Measurements from ENCODE around the gene FAM8A1.
"Not testable (repeated sequence)": the region's sequence is repeated elsewhere in the genome, so short reads cannot be mapped to it uniquely, and the experiment has no call there.

FAM8A1 gene

GRCh38 chr6:17585766-17586490 lies 14.2 kb upstream of the FAM8A1 start:
- ATAC-seq (replicated peaks; ENCODE audit: extremely low read depth, poor library complexity, severe bottlenecking) (no peak), DNase-seq (ENCODE audit: low spot score in 2 of 2) (no peak)
- Mint-ChIP-seq H3K27me3 (no peaks in the 10 kb centered on the region), H3K27ac (ENCODE audit: low read depth) (no peak overlapping the region), H3K4me1 (peaks cover 7% of the 10 kb centered on the region), H3K36me3 (ENCODE audit: insufficient read depth) (no peaks in the 10 kb centered on the region), H3K9me3 (no peaks in the 10 kb centered on the region), H3K4me3 (no peak overlapping the region)

- not testable (repeated sequence) for H3K36me3 Mint-ChIP-seq (ENCODE audit: insufficient read depth); ATAC-seq (replicated peaks; ENCODE audit: extremely low read depth, poor library complexity, severe bottlenecking); H3K4me1 Mint-ChIP-seq; DNase-seq (ENCODE audit: low spot score in 2 of 2); H3K27me3 Mint-ChIP-seq; H3K27ac Mint-ChIP-seq (ENCODE audit: low read depth); H3K9me3 Mint-ChIP-seq; H3K4me3 Mint-ChIP-seq
Measured at GRCh38 chr6:17586623-17587022, 13.5 kb upstream of the FAM8A1 start.

GRCh38 chr6:17588011-17588410 lies 12.1 kb upstream of the FAM8A1 start:
- H3K27ac Mint-ChIP-seq (ENCODE audit: low read depth): no peak overlapping the region
- no peaks in the 10 kb centered on the region for H3K27me3 Mint-ChIP-seq
- no peak overlapping the region for H3K4me3 Mint-ChIP-seq
- no peak for ATAC-seq (replicated peaks; ENCODE audit: extremely low read depth, poor library complexity, severe bottlenecking)
- no peaks in the 10 kb centered on the region for H3K9me3 Mint-ChIP-seq
- H3K4me1 Mint-ChIP-seq: peaks cover 7% of the 10 kb centered on the region
- DNase-seq (ENCODE audit: low spot score in 2 of 2): no peak
- H3K36me3 Mint-ChIP-seq (ENCODE audit: insufficient read depth): no peaks in the 10 kb centered on the region

GRCh38 chr6:17589406-17590096 lies 10.6 kb upstream of the FAM8A1 start:
- Mint-ChIP-seq H3K27me3 (no peaks in the 10 kb centered on the region), H3K36me3 (ENCODE audit: insufficient read depth) (no peaks in the 10 kb centered on the region), H3K4me1 (peaks cover 7% of the 10 kb centered on the region), H3K4me3 (no peak overlapping the region), H3K27ac (ENCODE audit: low read depth) (no peak overlapping the region), H3K9me3 (no peaks in the 10 kb centered on the region)
- ATAC-seq (replicated peaks; ENCODE audit: extremely low read depth, poor library complexity, severe bottlenecking): peak; percentile 91
- DNase-seq (ENCODE audit: low spot score in 2 of 2): no peak

- DNase-seq (ENCODE audit: low spot score in 2 of 2) (no peak), ATAC-seq (replicated peaks; ENCODE audit: extremely low read depth, poor library complexity, severe bottlenecking) (no peak)
- H3K9me3 Mint-ChIP-seq: no peaks in the 10 kb centered on the region
- H3K27ac Mint-ChIP-seq (ENCODE audit: low read depth): no peak overlapping the region
- H3K4me1 Mint-ChIP-seq: peaks cover 7% of the 10 kb centered on the region
- H3K36me3 Mint-ChIP-seq (ENCODE audit: insufficient read depth): no peaks in the 10 kb centered on the region
- no peaks in the 10 kb centered on the region for H3K27me3 Mint-ChIP-seq
- no peak overlapping the region for H3K4me3 Mint-ChIP-seq
Measured at GRCh38 chr6:17591287-17591686, 8.8 kb upstream of the FAM8A1 start.

GRCh38 chr6:17593246-17593645 lies 6.9 kb upstream of the FAM8A1 start:
- Mint-ChIP-seq H3K27ac (ENCODE audit: low read depth) (no peak overlapping the region), H3K4me1 (peaks cover 7% of the 10 kb centered on the region), H3K4me3 (no peak overlapping the region), H3K36me3 (ENCODE audit: insufficient read depth) (no peaks in the 10 kb centered on the region), H3K27me3 (no peaks in the 10 kb centered on the region), H3K9me3 (no peaks in the 10 kb centered on the region)
- DNase-seq (ENCODE audit: low spot score in 2 of 2): no peak
- no peak for ATAC-seq (replicated peaks; ENCODE audit: extremely low read depth, poor library complexity, severe bottlenecking)

GRCh38 chr6:17596085-17596484 lies 4.0 kb upstream of the FAM8A1 start:
- H3K36me3 Mint-ChIP-seq (ENCODE audit: insufficient read depth): peaks cover 8% of the 10 kb centered on the region
- no peak for ATAC-seq (replicated peaks; ENCODE audit: extremely low read depth, poor library complexity, severe bottlenecking)
- no peaks in the 10 kb centered on the region for H3K9me3 Mint-ChIP-seq
- no peaks in the 10 kb centered on the region for H3K27me3 Mint-ChIP-seq
- no peak overlapping the region for H3K4me3 Mint-ChIP-seq
- H3K27ac Mint-ChIP-seq (ENCODE audit: low read depth): no peak overlapping the region
- no peak for DNase-seq (ENCODE audit: low spot score in 2 of 2)
- peaks cover under 1% of the 10 kb centered on the region for H3K4me1 Mint-ChIP-seq

GRCh38 chr6:17600527-17601385 lies 654 bp downstream of the FAM8A1 start:
- Mint-ChIP-seq H3K27ac (ENCODE audit: low read depth) (peak overlapping the region; percentile 93), H3K4me3 (peak overlapping the region; percentile 96), H3K4me1 (peaks cover 32% of the 10 kb centered on the region), H3K36me3 (ENCODE audit: insufficient read depth) (peaks cover 24% of the 10 kb centered on the region), H3K27me3 (no peaks in the 10 kb centered on the region), H3K9me3 (no peaks in the 10 kb centered on the region)
- DNase-seq (ENCODE audit: low spot score in 2 of 2) (peak; percentile 23 to 43), ATAC-seq (replicated peaks; ENCODE audit: extremely low read depth, poor library complexity, severe bottlenecking) (peak; percentile 60)

GRCh38 chr6:17601386-17601703 lies 1.2 kb downstream of the FAM8A1 start:
- peaks cover 30% of the 10 kb centered on the region for H3K36me3 Mint-ChIP-seq (ENCODE audit: insufficient read depth)
- no peaks in the 10 kb centered on the region for H3K9me3 Mint-ChIP-seq
- peak overlapping the region; percentile 93 for H3K27ac Mint-ChIP-seq (ENCODE audit: low read depth)
- H3K27me3 Mint-ChIP-seq: no peaks in the 10 kb centered on the region
- DNase-seq (ENCODE audit: low spot score in 2 of 2) (no peak), ATAC-seq (replicated peaks; ENCODE audit: extremely low read depth, poor library complexity, severe bottlenecking) (peak; percentile 17)
- H3K4me3 Mint-ChIP-seq: peak overlapping the region; percentile 96
- H3K4me1 Mint-ChIP-seq: peaks cover 34% of the 10 kb centered on the region

GRCh38 chr6:17602888-17603287 lies 2.8 kb downstream of the FAM8A1 start:
- DNase-seq (ENCODE audit: low spot score in 2 of 2) (no peak), ATAC-seq (replicated peaks; ENCODE audit: extremely low read depth, poor library complexity, severe bottlenecking) (no peak)
- H3K9me3 Mint-ChIP-seq: no peaks in the 10 kb centered on the region
- H3K4me1 Mint-ChIP-seq: peaks cover 37% of the 10 kb centered on the region
- H3K27ac Mint-ChIP-seq (ENCODE audit: low read depth): peak overlapping the region; percentile 66
- H3K27me3 Mint-ChIP-seq: no peaks in the 10 kb centered on the region
- H3K36me3 Mint-ChIP-seq (ENCODE audit: insufficient read depth): peaks cover 35% of the 10 kb centered on the region
- peak overlapping the region; percentile 96 for H3K4me3 Mint-ChIP-seq

GRCh38 chr6:17606606-17607005 lies 6.5 kb downstream of the FAM8A1 start:
- H3K4me1 Mint-ChIP-seq: peaks cover 31% of the 10 kb centered on the region
- DNase-seq (ENCODE audit: low spot score in 2 of 2) (no peak), ATAC-seq (replicated peaks; ENCODE audit: extremely low read depth, poor library complexity, severe bottlenecking) (no peak)
- peak overlapping the region; percentile 49 for H3K27ac Mint-ChIP-seq (ENCODE audit: low read depth)
- no peaks in the 10 kb centered on the region for H3K9me3 Mint-ChIP-seq
- peaks cover 40% of the 10 kb centered on the region for H3K36me3 Mint-ChIP-seq (ENCODE audit: insufficient read depth)
- H3K27me3 Mint-ChIP-seq: no peaks in the 10 kb centered on the region
- H3K4me3 Mint-ChIP-seq: no peak overlapping the region

GRCh38 chr6:17610835-17611234 lies 10.7 kb downstream of the FAM8A1 start:
- Mint-ChIP-seq H3K36me3 (ENCODE audit: insufficient read depth) (peaks cover 44% of the 10 kb centered on the region), H3K9me3 (no peaks in the 10 kb centered on the region), H3K27me3 (no peaks in the 10 kb centered on the region), H3K4me3 (no peak overlapping the region), H3K4me1 (peaks cover 5% of the 10 kb centered on the region), H3K27ac (ENCODE audit: low read depth) (no peak overlapping the region)
- DNase-seq (ENCODE audit: low spot score in 2 of 2) (no peak), ATAC-seq (replicated peaks; ENCODE audit: extremely low read depth, poor library complexity, severe bottlenecking) (no peak)
